ENCODE results near the gene DAB1.
A peak's percentile ranks its signal among the peaks of the same experiment; 100 is the strongest.

DAB1 gene

GRCh38 chr1:56970280-56970679 is 453.6 kb downstream of the DAB1 start:
- H3K4me3 Mint-ChIP-seq, result no peak overlapping the region
- ATAC-seq, result no peak
- no peaks in the 10 kb centered on the region for H3K36me3 Mint-ChIP-seq (ENCODE audit: low read depth)
- DNase-seq, result no peak
- H3K27me3 Mint-ChIP-seq, result peaks cover 3% of the 10 kb centered on the region
- peaks cover 9% of the 10 kb centered on the region for H3K9me3 Mint-ChIP-seq
- no peak overlapping the region for H3K27ac Mint-ChIP-seq
- H3K4me1 Mint-ChIP-seq, result no peaks in the 10 kb centered on the region

- Mint-ChIP-seq H3K4me1 (no peaks in the 10 kb centered on the region), H3K27ac (no peak overlapping the region), H3K36me3 (ENCODE audit: low read depth) (no peaks in the 10 kb centered on the region), H3K4me3 (no peak overlapping the region), H3K27me3 (peaks cover 3% of the 10 kb centered on the region), H3K9me3 (peaks cover 9% of the 10 kb centered on the region)
- ATAC-seq (no peak), DNase-seq (no peak)
These were observed 454.9 kb downstream of the DAB1 start for GRCh38 chr1:56968878-56969495.

GRCh38 chr1:56967900-56968832 is 455.7 kb downstream of the DAB1 start:
- Mint-ChIP-seq H3K27me3 (peaks cover 3% of the 10 kb centered on the region), H3K9me3 (peaks cover 9% of the 10 kb centered on the region), H3K36me3 (ENCODE audit: low read depth) (no peaks in the 10 kb centered on the region), H3K4me3 (no peak overlapping the region), H3K27ac (no peak overlapping the region), H3K4me1 (no peaks in the 10 kb centered on the region)
- DNase-seq, result peak; percentile 23
- ATAC-seq, result no peak

GRCh38 chr1:56967355-56967754 is 456.5 kb downstream of the DAB1 start:
- no peaks in the 10 kb centered on the region for H3K4me1 Mint-ChIP-seq
- H3K4me3 Mint-ChIP-seq, result no peak overlapping the region

GRCh38 chr1:56966698-56966999 is 457.2 kb downstream of the DAB1 start:
- no peak overlapping the region for H3K4me3 Mint-ChIP-seq
- DNase-seq (no peak), ATAC-seq (no peak)
- H3K9me3 Mint-ChIP-seq, result peaks cover 9% of the 10 kb centered on the region
- H3K27ac Mint-ChIP-seq, result no peak overlapping the region
- H3K27me3 Mint-ChIP-seq, result peaks cover 3% of the 10 kb centered on the region
- no peaks in the 10 kb centered on the region for H3K36me3 Mint-ChIP-seq (ENCODE audit: low read depth)
- no peaks in the 10 kb centered on the region for H3K4me1 Mint-ChIP-seq

More at GRCh38 chr1:56967355-56967754, 456.5 kb downstream of the DAB1 start:
- Mint-ChIP-seq H3K27me3 (peaks cover 3% of the 10 kb centered on the region), H3K9me3 (peaks cover 9% of the 10 kb centered on the region), H3K36me3 (ENCODE audit: low read depth) (no peaks in the 10 kb centered on the region), H3K27ac (no peak overlapping the region)
- ATAC-seq (no peak), DNase-seq (no peak)

- no peak within 1 kb of the TSS for H3K4me3 Mint-ChIP-seq
These were observed 457.8 kb downstream of the DAB1 start, which contains the start of gene C8B for GRCh38 chr1:56965916-56966697. Gene C8B (minus strand): TSS chr1:56966015. CDS start chr1:56965948, 67 bp downstream.

GRCh38 chr1:56965191-56965590 is 458.7 kb downstream of the DAB1 start:
- ATAC-seq (no peak), DNase-seq (no peak)
- Mint-ChIP-seq H3K27ac (no peak overlapping the region), H3K36me3 (ENCODE audit: low read depth) (no peaks in the 10 kb centered on the region), H3K4me1 (no peaks in the 10 kb centered on the region), H3K9me3 (peaks cover 9% of the 10 kb centered on the region), H3K4me3 (no peak overlapping the region), H3K27me3 (peaks cover 3% of the 10 kb centered on the region)

More at GRCh38 chr1:56965916-56966697, 457.8 kb downstream of the DAB1 start, which contains the start of gene C8B:
- Mint-ChIP-seq H3K27me3 (peaks cover 3% of the 10 kb centered on the region), H3K4me1 (no peaks in the 10 kb centered on the region), H3K36me3 (ENCODE audit: low read depth) (no peaks in the 10 kb centered on the region), H3K27ac (no peak within 1 kb of the TSS), H3K9me3 (peaks cover 9% of the 10 kb centered on the region)
- ATAC-seq, result no peak
- DNase-seq, result no peak

- Mint-ChIP-seq H3K4me3 (no peak overlapping the region), H3K27me3 (peaks cover 3% of the 10 kb centered on the region), H3K4me1 (no peaks in the 10 kb centered on the region), H3K9me3 (peaks cover 9% of the 10 kb centered on the region), H3K27ac (no peak overlapping the region), H3K36me3 (ENCODE audit: low read depth) (no peaks in the 10 kb centered on the region)
- ATAC-seq (no peak), DNase-seq (no peak)
These were observed 459.4 kb downstream of the DAB1 start for GRCh38 chr1:56964349-56965017.

GRCh38 chr1:56963667-56964066 is 460.2 kb downstream of the DAB1 start:
- Mint-ChIP-seq H3K4me1 (no peaks in the 10 kb centered on the region), H3K9me3 (peaks cover 7% of the 10 kb centered on the region), H3K36me3 (ENCODE audit: low read depth) (no peaks in the 10 kb centered on the region), H3K4me3 (no peak overlapping the region), H3K27me3 (peaks cover 2% of the 10 kb centered on the region), H3K27ac (no peak overlapping the region)
- no peak for ATAC-seq
- DNase-seq, result no peak

- no peaks in the 10 kb centered on the region for H3K4me1 Mint-ChIP-seq
- ATAC-seq (no peak), DNase-seq (no peak)
- H3K4me3 Mint-ChIP-seq, result no peak overlapping the region
- H3K27ac Mint-ChIP-seq, result no peak overlapping the region
- no peaks in the 10 kb centered on the region for H3K36me3 Mint-ChIP-seq (ENCODE audit: low read depth)
- no peaks in the 10 kb centered on the region for H3K27me3 Mint-ChIP-seq
- H3K9me3 Mint-ChIP-seq, result no peaks in the 10 kb centered on the region
These were observed 462.4 kb downstream of the DAB1 start for GRCh38 chr1:56961426-56961825.

- ATAC-seq (no peak), DNase-seq (no peak)
- Mint-ChIP-seq H3K27me3 (no peaks in the 10 kb centered on the region), H3K9me3 (no peaks in the 10 kb centered on the region), H3K4me3 (no peak overlapping the region), H3K4me1 (no peaks in the 10 kb centered on the region), H3K36me3 (ENCODE audit: low read depth) (no peaks in the 10 kb centered on the region), H3K27ac (no peak overlapping the region)
These were observed 465.3 kb downstream of the DAB1 start for GRCh38 chr1:56958526-56958925.

GRCh38 chr1:56957931-56958330 is 465.9 kb downstream of the DAB1 start:
- Mint-ChIP-seq H3K27me3 (no peaks in the 10 kb centered on the region), H3K4me1 (no peaks in the 10 kb centered on the region), H3K27ac (no peak overlapping the region), H3K36me3 (ENCODE audit: low read depth) (no peaks in the 10 kb centered on the region), H3K9me3 (no peaks in the 10 kb centered on the region), H3K4me3 (no peak overlapping the region)
- ATAC-seq (no peak), DNase-seq (no peak)

- Mint-ChIP-seq H3K27me3 (no peaks in the 10 kb centered on the region), H3K36me3 (ENCODE audit: low read depth) (no peaks in the 10 kb centered on the region), H3K4me1 (no peaks in the 10 kb centered on the region), H3K9me3 (no peaks in the 10 kb centered on the region), H3K27ac (no peak overlapping the region), H3K4me3 (no peak overlapping the region)
- ATAC-seq, result no peak
- DNase-seq, result no peak
These were observed 469.2 kb downstream of the DAB1 start for GRCh38 chr1:56954664-56955063.

- no peak for DNase-seq
- ATAC-seq, result no peak
- no peaks in the 10 kb centered on the region for H3K36me3 Mint-ChIP-seq (ENCODE audit: low read depth)
- no peaks in the 10 kb centered on the region for H3K9me3 Mint-ChIP-seq
- H3K27ac Mint-ChIP-seq, result no peak overlapping the region
- H3K27me3 Mint-ChIP-seq, result no peaks in the 10 kb centered on the region
- no peak overlapping the region for H3K4me3 Mint-ChIP-seq
- H3K4me1 Mint-ChIP-seq, result no peaks in the 10 kb centered on the region
These were observed 470.5 kb downstream of the DAB1 start for GRCh38 chr1:56953386-56953785.
